Measurements from ENCODE around the gene MBNL1. TPM values are rescaled to one million over a fixed set of nuclear protein-coding genes. Genes with fewer than 3 reads are reported as not detected.

Gene MBNL1
- total RNA-seq, 1 experiment from 2014 or later = 68.6 TPM

GRCh38 chr3:152256851-152257562 lies 11.7 kb upstream of the MBNL1 start:
- intact Hi-C loops (cut with micrococcal nuclease; ENCODE audit: unreplicated experiment) = no loop called here
- no peak for TF ChIP-seq CTCF (IDR thresholded peaks at IDR 0.05; ENCODE audit: insufficient read depth in 1 of 2, low read depth in 1 of 2, low read length in 1 of 2, severe bottlenecking in 1 of 2, unreplicated experiment in 1 of 2)
- Mint-ChIP-seq H3K27ac (ENCODE audit: unreplicated experiment) (no peak overlapping the region), H3K4me3 (ENCODE audit: unreplicated experiment) (no peak overlapping the region), H3K36me3 (ENCODE audit: insufficient read depth, unreplicated experiment) (no peaks in the 10 kb centered on the region), H3K9me3 (ENCODE audit: unreplicated experiment) (no peaks in the 10 kb centered on the region), H3K4me1 (ENCODE audit: low read depth, unreplicated experiment) (peaks cover 8% of the 10 kb centered on the region), H3K27me3 (ENCODE audit: insufficient read depth, unreplicated experiment) (no peaks in the 10 kb centered on the region)
- Histone ChIP-seq H3K9me3 (no peaks in the 10 kb centered on the region), H3K27me3 (replicated peaks; ENCODE audit: control insufficient read depth, insufficient read depth, low read length) (no peaks in the 10 kb centered on the region), H3K36me3 (ENCODE audit: control insufficient read depth, insufficient read depth, low read length) (no peaks in the 10 kb centered on the region), H3K4me1 (peaks cover 24% of the 10 kb centered on the region), H3K4me3 (ENCODE audit: low read depth, low read length) (no peak overlapping the region)
- DNase-seq = no peak
- ChIA-PET POLR2A (no interaction called here), CTCF (no interaction called here)
- BruUV-seq (replicated peaks) = no TSS peak

GRCh38 chr3:152257563-152258035 lies 11.1 kb upstream of the MBNL1 start:
- H3K36me3 ChIP-seq (ENCODE audit: control insufficient read depth, insufficient read depth, low read length) = no peaks in the 10 kb centered on the region
- Mint-ChIP-seq H3K9me3 (ENCODE audit: unreplicated experiment) (no peaks in the 10 kb centered on the region), H3K4me1 (ENCODE audit: low read depth, unreplicated experiment) (peaks cover 8% of the 10 kb centered on the region), H3K27me3 (ENCODE audit: insufficient read depth, unreplicated experiment) (no peaks in the 10 kb centered on the region), H3K36me3 (ENCODE audit: insufficient read depth, unreplicated experiment) (no peaks in the 10 kb centered on the region), H3K27ac (ENCODE audit: unreplicated experiment) (no peak overlapping the region), H3K4me3 (ENCODE audit: unreplicated experiment) (no peak overlapping the region)
- no peaks in the 10 kb centered on the region for H3K27me3 ChIP-seq (replicated peaks; ENCODE audit: control insufficient read depth, insufficient read depth, low read length)
- peaks cover 24% of the 10 kb centered on the region for H3K4me1 ChIP-seq
- intact Hi-C loops (cut with micrococcal nuclease; ENCODE audit: unreplicated experiment) = no loop called here
- ChIA-PET POLR2A (no interaction called here), CTCF (no interaction called here)
- no peak for DNase-seq
- H3K9me3 ChIP-seq = no peaks in the 10 kb centered on the region
- no peak for TF ChIP-seq CTCF (IDR thresholded peaks at IDR 0.05; ENCODE audit: insufficient read depth in 1 of 2, low read depth in 1 of 2, low read length in 1 of 2, severe bottlenecking in 1 of 2, unreplicated experiment in 1 of 2)
- no TSS peak for BruUV-seq (replicated peaks)
- no peak overlapping the region for H3K4me3 ChIP-seq (ENCODE audit: low read depth, low read length)

- no peaks in the 10 kb centered on the region for H3K27me3 ChIP-seq (replicated peaks; ENCODE audit: control insufficient read depth, insufficient read depth, low read length)
- Mint-ChIP-seq H3K9me3 (ENCODE audit: unreplicated experiment) (no peaks in the 10 kb centered on the region), H3K4me3 (ENCODE audit: unreplicated experiment) (peak overlapping the region; percentile 63), H3K36me3 (ENCODE audit: insufficient read depth, unreplicated experiment) (no peaks in the 10 kb centered on the region), H3K27ac (ENCODE audit: unreplicated experiment) (peak overlapping the region; percentile 76), H3K4me1 (ENCODE audit: low read depth, unreplicated experiment) (peaks cover 8% of the 10 kb centered on the region), H3K27me3 (ENCODE audit: insufficient read depth, unreplicated experiment) (no peaks in the 10 kb centered on the region)
- TF ChIP-seq CTCF (IDR thresholded peaks at IDR 0.05; ENCODE audit: insufficient read depth in 1 of 2, low read depth in 1 of 2, low read length in 1 of 2, severe bottlenecking in 1 of 2, unreplicated experiment in 1 of 2) = no peak
- peaks cover 24% of the 10 kb centered on the region for H3K4me1 ChIP-seq
- peak; percentile 40 to 46 for DNase-seq
- H3K4me3 ChIP-seq (ENCODE audit: low read depth, low read length) = no peak overlapping the region
- H3K36me3 ChIP-seq (ENCODE audit: control insufficient read depth, insufficient read depth, low read length) = no peaks in the 10 kb centered on the region
- POLR2A ChIA-PET = interaction anchor here (0.5 to 1.6 kb wide), 2 partner anchors 10 to 46 kb away, joined by 3 to 10 read pairs; partner anchors contain the start of gene MBNL1
- intact Hi-C loops (cut with micrococcal nuclease; ENCODE audit: unreplicated experiment) = no loop called here
- CTCF ChIA-PET = no interaction called here
- H3K9me3 ChIP-seq = no peaks in the 10 kb centered on the region
- BruUV-seq (replicated peaks) = no TSS peak
Measured at GRCh38 chr3:152258448-152259393, 10.0 kb upstream of the MBNL1 start.

All from Caco-2 (cell line).